Measurements from ENCODE around the gene PRKCE. TPM values are rescaled to one million over a fixed set of nuclear protein-coding genes. Genes with fewer than 3 reads are reported as not detected.
A peak's percentile ranks its signal among the peaks of the same experiment; 100 is the strongest.

Gene PRKCE
- polyA plus RNA-seq, 2 donors: 2.6 to 2.9 TPM

- no peaks in the 10 kb centered on the region for H3K27me3 ChIP-seq (ENCODE audit: control insufficient read depth in 1 of 2, insufficient read depth in 2 of 2, low read length in 2 of 2)
- no peaks in the 10 kb centered on the region for H3K36me3 ChIP-seq (ENCODE audit: control insufficient read depth in 2 of 2, insufficient read depth in 2 of 2, low read length in 1 of 2)
- 63 to 70% methylated on average over 14 of the region's 14 CpGs for WGBS, 2 donors
- peaks cover 3 to 22% of the 10 kb centered on the region in 2 donors for H3K4me1 ChIP-seq (ENCODE audit: control insufficient read depth in 2 of 2, insufficient read depth in 2 of 2, low read length in 1 of 2)
- H3K27ac ChIP-seq (ENCODE audit: low read depth in 2 of 2, low read length in 1 of 2): peak overlapping the region; percentile 80 to 96
- peaks cover 0 to 2% of the 10 kb centered on the region in 2 donors for H3K9me3 ChIP-seq (ENCODE audit: control insufficient read depth in 2 of 2, insufficient read depth in 1 of 2, low read depth in 1 of 2, low read length in 1 of 2)
- H3K4me3 ChIP-seq (ENCODE audit: low read depth in 1 of 2, low read length in 2 of 2): no peak overlapping the region
Observed at GRCh38 chr2:46171996-46172546, 520.6 kb downstream of the PRKCE start.

- Histone ChIP-seq H3K36me3 (ENCODE audit: control insufficient read depth in 2 of 2, insufficient read depth in 2 of 2, low read length in 1 of 2) (no peaks in the 10 kb centered on the region), H3K27ac (ENCODE audit: low read depth in 2 of 2, low read length in 1 of 2) (no peak overlapping the region), H3K4me3 (ENCODE audit: low read depth in 1 of 2, low read length in 2 of 2) (no peak overlapping the region), H3K9me3 (ENCODE audit: control insufficient read depth in 2 of 2, insufficient read depth in 1 of 2, low read depth in 1 of 2, low read length in 1 of 2) (peaks cover 0 to 2% of the 10 kb centered on the region in 2 donors), H3K4me1 (ENCODE audit: control insufficient read depth in 2 of 2, insufficient read depth in 2 of 2, low read length in 1 of 2) (peaks cover 0 to 19% of the 10 kb centered on the region in 2 donors), H3K27me3 (ENCODE audit: control insufficient read depth in 1 of 2, insufficient read depth in 2 of 2, low read length in 2 of 2) (no peaks in the 10 kb centered on the region)
- WGBS, 2 donors: 97 to 99% methylated on average over 4 of the region's 4 CpGs
Observed at GRCh38 chr2:46173030-46173429, 521.6 kb downstream of the PRKCE start.

DNA sequence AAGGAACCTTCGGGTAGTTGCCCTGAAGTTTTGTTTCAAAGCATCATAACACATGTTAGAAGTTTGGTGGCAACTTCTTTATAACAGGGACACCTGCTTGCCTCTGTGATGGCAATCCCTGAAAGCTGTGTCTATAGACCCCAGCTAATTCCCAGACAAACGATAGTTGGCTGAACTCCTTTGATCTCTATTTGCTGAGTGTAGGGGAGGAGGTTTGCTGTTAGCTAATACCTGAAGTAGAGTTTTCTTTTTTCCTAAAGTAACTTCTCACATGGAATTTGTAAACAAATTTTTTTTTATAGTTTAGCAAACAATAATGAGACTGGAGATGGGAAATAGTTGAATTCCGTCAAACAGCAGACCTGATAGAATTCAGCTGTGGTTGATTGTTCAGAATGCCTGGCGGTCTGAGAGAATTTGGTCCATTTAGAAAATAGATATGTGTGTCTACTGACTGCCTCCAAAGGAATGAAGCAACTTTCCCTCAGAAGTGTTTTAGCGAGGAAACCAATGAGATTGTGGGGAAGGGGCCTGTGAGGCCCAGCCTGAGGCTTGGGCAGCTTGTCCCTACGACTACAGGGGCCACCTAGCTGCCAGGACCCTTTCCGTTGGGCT is 522.3 kb downstream of the PRKCE start:
- no peak overlapping the region for H3K27ac ChIP-seq (ENCODE audit: low read depth in 2 of 2, low read length in 1 of 2)
- no peaks in the 10 kb centered on the region for H3K36me3 ChIP-seq (ENCODE audit: control insufficient read depth in 2 of 2, insufficient read depth in 2 of 2, low read length in 1 of 2)
- peaks cover 0 to 20% of the 10 kb centered on the region in 2 donors for H3K4me1 ChIP-seq (ENCODE audit: control insufficient read depth in 2 of 2, insufficient read depth in 2 of 2, low read length in 1 of 2)
- H3K27me3 ChIP-seq (ENCODE audit: control insufficient read depth in 1 of 2, insufficient read depth in 2 of 2, low read length in 2 of 2): no peaks in the 10 kb centered on the region
- H3K4me3 ChIP-seq (ENCODE audit: low read depth in 1 of 2, low read length in 2 of 2): no peak overlapping the region
- 84 to 91% methylated on average over 7 of the region's 7 CpGs for WGBS, 2 donors
- peaks cover 0 to 2% of the 10 kb centered on the region in 2 donors for H3K9me3 ChIP-seq (ENCODE audit: control insufficient read depth in 2 of 2, insufficient read depth in 1 of 2, low read depth in 1 of 2, low read length in 1 of 2)

DNA sequence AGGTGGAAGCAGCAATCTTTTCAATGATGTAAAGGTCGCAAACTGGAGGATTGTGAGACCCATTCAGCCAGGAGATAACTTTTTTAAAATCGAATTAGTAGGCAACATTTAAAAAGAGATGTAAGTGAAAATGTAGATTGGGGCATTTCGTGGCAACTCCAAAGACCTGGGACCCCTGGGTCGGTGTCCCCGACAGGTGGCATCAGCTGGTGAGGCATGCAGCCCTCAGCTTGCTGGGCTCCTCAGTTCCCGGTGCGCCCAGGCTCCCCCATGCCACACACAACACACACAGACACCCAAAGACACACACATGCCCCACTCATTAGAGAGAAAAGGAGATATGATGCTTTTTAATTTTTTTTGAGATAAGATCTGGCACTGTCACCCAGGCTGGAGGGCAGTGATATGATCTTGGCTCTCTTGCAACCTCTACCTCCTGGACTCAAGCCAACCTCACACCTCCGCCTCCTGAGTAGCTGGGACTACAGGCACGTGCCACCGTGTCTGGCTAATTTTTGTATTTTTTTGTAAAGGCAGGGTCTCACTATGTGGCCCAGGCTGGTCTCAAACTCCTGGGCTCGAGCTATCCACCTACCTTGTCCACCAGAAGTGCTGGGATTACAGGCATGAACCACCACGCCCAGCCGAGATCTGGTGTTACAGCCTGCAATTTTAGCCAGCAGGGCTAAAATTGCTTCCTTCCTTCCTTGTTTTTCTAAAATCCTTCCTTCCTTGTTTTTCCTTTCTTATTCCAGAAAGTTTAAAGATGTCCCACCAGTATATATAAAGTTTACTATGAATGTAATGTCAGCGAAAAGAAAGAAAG is 523.1 kb downstream of the PRKCE start:
- Histone ChIP-seq H3K4me3 (ENCODE audit: low read depth in 1 of 2, low read length in 2 of 2) (no peak overlapping the region), H3K27ac (ENCODE audit: low read depth in 2 of 2, low read length in 1 of 2) (no peak overlapping the region), H3K9me3 (ENCODE audit: control insufficient read depth in 2 of 2, insufficient read depth in 1 of 2, low read depth in 1 of 2, low read length in 1 of 2) (peaks cover 0 to 2% of the 10 kb centered on the region in 2 donors), H3K36me3 (ENCODE audit: control insufficient read depth in 2 of 2, insufficient read depth in 2 of 2, low read length in 1 of 2) (no peaks in the 10 kb centered on the region), H3K27me3 (ENCODE audit: control insufficient read depth in 1 of 2, insufficient read depth in 2 of 2, low read length in 2 of 2) (no peaks in the 10 kb centered on the region), H3K4me1 (ENCODE audit: control insufficient read depth in 2 of 2, insufficient read depth in 2 of 2, low read length in 1 of 2) (peaks cover 0 to 26% of the 10 kb centered on the region in 2 donors)
- 75 to 85% methylated on average over 14 of the region's 14 CpGs for WGBS, 2 donors

- H3K4me3 ChIP-seq (ENCODE audit: low read depth in 1 of 2, low read length in 2 of 2): no peak overlapping the region
- H3K9me3 ChIP-seq (ENCODE audit: control insufficient read depth in 2 of 2, insufficient read depth in 1 of 2, low read depth in 1 of 2, low read length in 1 of 2): peaks cover 0 to 2% of the 10 kb centered on the region in 2 donors
- H3K4me1 ChIP-seq (ENCODE audit: control insufficient read depth in 2 of 2, insufficient read depth in 2 of 2, low read length in 1 of 2): peaks cover 0 to 26% of the 10 kb centered on the region in 2 donors
- no peak overlapping the region for H3K27ac ChIP-seq (ENCODE audit: low read depth in 2 of 2, low read length in 1 of 2)
- no peaks in the 10 kb centered on the region for H3K27me3 ChIP-seq (ENCODE audit: control insufficient read depth in 1 of 2, insufficient read depth in 2 of 2, low read length in 2 of 2)
- 87 to 89% methylated on average over 4 of the region's 4 CpGs for WGBS, 2 donors
- no peaks in the 10 kb centered on the region for H3K36me3 ChIP-seq (ENCODE audit: control insufficient read depth in 2 of 2, insufficient read depth in 2 of 2, low read length in 1 of 2)
Observed at GRCh38 chr2:46175419-46175818, 523.9 kb downstream of the PRKCE start.

DNA sequence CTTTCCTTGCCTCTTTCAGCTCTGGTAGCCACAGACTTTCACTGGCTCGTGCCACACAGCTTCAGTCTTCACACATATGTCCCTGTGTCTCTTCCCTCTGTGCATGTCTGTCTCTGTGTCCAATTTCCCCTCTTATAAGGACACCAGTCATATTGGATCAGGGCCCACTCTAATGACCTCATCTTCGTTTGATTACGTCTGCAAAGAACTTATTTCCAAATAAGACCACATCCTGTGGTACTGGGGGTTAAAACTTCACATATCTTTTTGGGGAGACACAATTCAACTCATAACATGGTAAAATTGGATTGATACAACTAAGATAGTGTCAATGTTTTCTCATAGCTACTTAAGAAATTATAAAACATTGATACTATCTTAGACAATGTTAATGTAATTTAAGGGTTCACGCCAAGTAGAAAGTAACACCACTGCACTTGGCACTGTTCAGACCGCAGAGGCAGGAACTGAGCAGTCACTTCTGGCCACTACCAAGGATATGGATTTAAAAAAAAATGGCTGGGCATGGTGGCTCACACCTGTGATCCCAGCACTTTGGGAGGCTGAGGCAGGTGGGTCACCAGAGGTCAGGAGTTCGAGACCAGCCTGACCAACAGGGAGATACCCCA is 526.1 kb downstream of the PRKCE start:
- no peaks in the 10 kb centered on the region for H3K9me3 ChIP-seq (ENCODE audit: control insufficient read depth in 2 of 2, insufficient read depth in 1 of 2, low read depth in 1 of 2, low read length in 1 of 2)
- no peak overlapping the region for H3K4me3 ChIP-seq (ENCODE audit: low read depth in 1 of 2, low read length in 2 of 2)
- WGBS, 2 donors: 88 to 90% methylated on average over 6 of the region's 6 CpGs
- H3K4me1 ChIP-seq (ENCODE audit: control insufficient read depth in 2 of 2, insufficient read depth in 2 of 2, low read length in 1 of 2): peaks cover 0 to 11% of the 10 kb centered on the region in 2 donors
- H3K36me3 ChIP-seq (ENCODE audit: control insufficient read depth in 2 of 2, insufficient read depth in 2 of 2, low read length in 1 of 2): peaks cover 0 to 1% of the 10 kb centered on the region in 2 donors
- no peak overlapping the region for H3K27ac ChIP-seq (ENCODE audit: low read depth in 2 of 2, low read length in 1 of 2)
- no peaks in the 10 kb centered on the region for H3K27me3 ChIP-seq (ENCODE audit: control insufficient read depth in 1 of 2, insufficient read depth in 2 of 2, low read length in 2 of 2)

- Histone ChIP-seq H3K36me3 (ENCODE audit: control insufficient read depth in 2 of 2, insufficient read depth in 2 of 2, low read length in 1 of 2) (peaks cover 0 to 1% of the 10 kb centered on the region in 2 donors), H3K9me3 (ENCODE audit: control insufficient read depth in 2 of 2, insufficient read depth in 1 of 2, low read depth in 1 of 2, low read length in 1 of 2) (no peaks in the 10 kb centered on the region), H3K27ac (ENCODE audit: low read depth in 2 of 2, low read length in 1 of 2) (peak overlapping the region; percentile 4 to 43), H3K27me3 (ENCODE audit: control insufficient read depth in 1 of 2, insufficient read depth in 2 of 2, low read length in 2 of 2) (no peaks in the 10 kb centered on the region), H3K4me1 (ENCODE audit: control insufficient read depth in 2 of 2, insufficient read depth in 2 of 2, low read length in 1 of 2) (peaks cover 0 to 9% of the 10 kb centered on the region in 2 donors), H3K4me3 (ENCODE audit: low read depth in 1 of 2, low read length in 2 of 2) (no peak overlapping the region)
- WGBS, 2 donors: 57 to 62% methylated on average over 6 of the region's 6 CpGs
Observed at GRCh38 chr2:46179037-46179621, 527.7 kb downstream of the PRKCE start.

- H3K27ac ChIP-seq (ENCODE audit: low read depth in 2 of 2, low read length in 1 of 2): no peak overlapping the region
- H3K27me3 ChIP-seq (ENCODE audit: control insufficient read depth in 1 of 2, insufficient read depth in 2 of 2, low read length in 2 of 2): no peaks in the 10 kb centered on the region
- peaks cover 0 to 4% of the 10 kb centered on the region in 2 donors for H3K36me3 ChIP-seq (ENCODE audit: control insufficient read depth in 2 of 2, insufficient read depth in 2 of 2, low read length in 1 of 2)
- H3K4me1 ChIP-seq (ENCODE audit: control insufficient read depth in 2 of 2, insufficient read depth in 2 of 2, low read length in 1 of 2): peaks cover 0 to 7% of the 10 kb centered on the region in 2 donors
- no peaks in the 10 kb centered on the region for H3K9me3 ChIP-seq (ENCODE audit: control insufficient read depth in 2 of 2, insufficient read depth in 1 of 2, low read depth in 1 of 2, low read length in 1 of 2)
- H3K4me3 ChIP-seq (ENCODE audit: low read depth in 1 of 2, low read length in 2 of 2): no peak overlapping the region
- 88% methylated on average over 2 of the region's 2 CpGs for WGBS, 2 donors
Observed at GRCh38 chr2:46180189-46180588, 528.7 kb downstream of the PRKCE start.

DNA sequence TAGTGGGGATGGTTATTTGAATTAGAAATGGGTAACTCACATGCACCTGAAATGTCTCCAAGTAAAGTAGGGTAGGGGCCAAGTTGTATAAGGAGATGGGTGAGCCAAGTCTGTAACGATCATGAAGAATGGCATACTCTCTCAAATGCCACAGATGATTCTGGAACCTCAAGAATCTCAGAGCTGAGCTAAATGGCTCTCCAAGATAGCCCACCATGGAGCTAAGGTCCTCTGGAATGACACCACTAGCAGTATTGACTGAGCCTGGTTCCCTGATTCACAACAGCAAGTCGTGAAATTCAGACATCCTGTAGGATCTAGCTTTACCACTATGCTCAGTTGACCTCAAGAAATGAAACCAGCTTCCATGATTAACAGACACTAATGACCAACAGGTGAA is 529.8 kb downstream of the PRKCE start:
- 93 to 94% methylated on average over 2 of the region's 2 CpGs for WGBS, 2 donors
- no peaks in the 10 kb centered on the region for H3K27me3 ChIP-seq (ENCODE audit: control insufficient read depth in 1 of 2, insufficient read depth in 2 of 2, low read length in 2 of 2)
- peaks cover 0 to 5% of the 10 kb centered on the region in 2 donors for H3K36me3 ChIP-seq (ENCODE audit: control insufficient read depth in 2 of 2, insufficient read depth in 2 of 2, low read length in 1 of 2)
- H3K4me1 ChIP-seq (ENCODE audit: control insufficient read depth in 2 of 2, insufficient read depth in 2 of 2, low read length in 1 of 2): peaks cover 0 to 7% of the 10 kb centered on the region in 2 donors
- no peaks in the 10 kb centered on the region for H3K9me3 ChIP-seq (ENCODE audit: control insufficient read depth in 2 of 2, insufficient read depth in 1 of 2, low read depth in 1 of 2, low read length in 1 of 2)
- no peak overlapping the region for H3K4me3 ChIP-seq (ENCODE audit: low read depth in 1 of 2, low read length in 2 of 2)
- H3K27ac ChIP-seq (ENCODE audit: low read depth in 2 of 2, low read length in 1 of 2): no peak overlapping the region

Measured in esophagus (tissue), 2 donors.